Measurements from ENCODE around the gene LARGE1.

Gene LARGE1

GRCh38 chr22:33400891-33401290 is 519.4 kb downstream of the LARGE1 start:
- Histone ChIP-seq H3K4me2 (ENCODE audit: low read depth, low read length, poor library complexity, severe bottlenecking) (no peak overlapping the region), H3K36me3 (ENCODE audit: insufficient read depth, low read length) (no peaks in the 10 kb centered on the region), H3K79me2 (ENCODE audit: insufficient read depth, low read length) (no peaks in the 10 kb centered on the region), H3K9me3 (ENCODE audit: insufficient read depth, low read depth, low read length) (peaks cover 18% of the 10 kb centered on the region; the same call in 1 of the 2 replicates), H3F3A (ENCODE audit: low read depth) (no peaks in the 10 kb centered on the region), H3K4me3 (ENCODE audit: low read length, poor library complexity, severe bottlenecking) (no peak overlapping the region), H3K4me1 (ENCODE audit: insufficient read depth, low read length, poor library complexity, severe bottlenecking) (no peaks in the 10 kb centered on the region), H2AFZ (ENCODE audit: low read length) (no peak overlapping the region), H4K20me1 (ENCODE audit: insufficient read depth, low read length, poor library complexity, severe bottlenecking) (no peaks in the 10 kb centered on the region), H3K9me2 (replicated peaks; ENCODE audit: low read depth, low read length) (no peaks in the 10 kb centered on the region), H3K27me3 (ENCODE audit: insufficient read depth, low read length, poor library complexity, severe bottlenecking) (no peaks in the 10 kb centered on the region), H3K9ac (ENCODE audit: low read depth, low read length, poor library complexity, severe bottlenecking) (no peak overlapping the region)
- TF ChIP-seq, protein P1, sequence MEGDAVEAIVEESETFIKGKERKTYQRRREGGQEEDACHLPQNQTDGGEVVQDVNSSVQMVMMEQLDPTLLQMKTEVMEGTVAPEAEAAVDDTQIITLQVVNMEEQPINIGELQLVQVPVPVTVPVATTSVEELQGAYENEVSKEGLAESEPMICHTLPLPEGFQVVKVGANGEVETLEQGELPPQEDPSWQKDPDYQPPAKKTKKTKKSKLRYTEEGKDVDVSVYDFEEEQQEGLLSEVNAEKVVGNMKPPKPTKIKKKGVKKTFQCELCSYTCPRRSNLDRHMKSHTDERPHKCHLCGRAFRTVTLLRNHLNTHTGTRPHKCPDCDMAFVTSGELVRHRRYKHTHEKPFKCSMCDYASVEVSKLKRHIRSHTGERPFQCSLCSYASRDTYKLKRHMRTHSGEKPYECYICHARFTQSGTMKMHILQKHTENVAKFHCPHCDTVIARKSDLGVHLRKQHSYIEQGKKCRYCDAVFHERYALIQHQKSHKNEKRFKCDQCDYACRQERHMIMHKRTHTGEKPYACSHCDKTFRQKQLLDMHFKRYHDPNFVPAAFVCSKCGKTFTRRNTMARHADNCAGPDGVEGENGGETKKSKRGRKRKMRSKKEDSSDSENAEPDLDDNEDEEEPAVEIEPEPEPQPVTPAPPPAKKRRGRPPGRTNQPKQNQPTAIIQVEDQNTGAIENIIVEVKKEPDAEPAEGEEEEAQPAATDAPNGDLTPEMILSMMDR (conservative IDR thresholded peaks at IDR 0.05; ENCODE audit: low read length): no peak
- TF ChIP-seq EZH2phosphoT487 (IDR thresholded peaks at IDR 0.05; ENCODE audit: borderline replicate concordance): no peak

DNA sequence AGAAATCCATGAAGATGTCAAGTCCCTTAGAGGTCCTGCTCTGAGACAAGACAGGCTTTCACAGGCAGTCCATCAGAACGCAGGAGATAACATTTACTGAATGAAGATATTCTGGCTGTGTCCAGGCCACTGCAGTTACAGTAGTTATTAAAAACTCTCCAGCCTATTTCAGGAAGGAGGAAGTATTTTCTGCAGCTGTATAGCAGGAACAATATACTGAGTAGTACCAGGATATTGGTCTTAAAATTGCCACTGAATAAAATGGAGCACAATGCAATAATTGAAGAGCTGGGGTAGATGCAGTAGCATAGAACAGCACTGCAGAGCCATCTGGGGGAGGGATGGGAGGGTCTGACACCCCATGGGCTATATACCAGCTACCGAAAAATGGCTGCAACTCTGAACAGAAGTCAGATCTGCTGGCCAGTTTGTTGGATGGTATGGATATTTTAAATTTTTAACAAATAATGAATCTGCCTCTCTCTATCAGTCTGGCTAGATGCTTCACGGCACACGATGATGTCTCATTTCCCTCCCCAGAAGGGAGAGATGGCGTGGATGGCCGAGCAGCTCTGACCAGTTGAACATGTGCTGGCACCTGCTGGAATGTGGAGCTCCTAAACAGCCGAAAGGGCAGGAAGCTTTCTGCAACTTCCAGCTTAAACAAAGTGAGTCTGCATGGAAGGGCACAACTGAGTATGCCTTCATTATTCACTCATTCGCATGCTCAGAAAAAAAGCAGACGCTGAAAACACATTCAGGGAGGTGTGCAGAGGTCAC is 520.0 kb downstream of the LARGE1 start:
- no peaks in the 10 kb centered on the region for H3K36me3 ChIP-seq (ENCODE audit: insufficient read depth, low read length)
- no peaks in the 10 kb centered on the region for H4K20me1 ChIP-seq (ENCODE audit: insufficient read depth, low read length, poor library complexity, severe bottlenecking)
- H3K9me2 ChIP-seq (replicated peaks; ENCODE audit: low read depth, low read length): no peaks in the 10 kb centered on the region
- H3K9ac ChIP-seq (ENCODE audit: low read depth, low read length, poor library complexity, severe bottlenecking): no peak overlapping the region
- no peaks in the 10 kb centered on the region for H3K27me3 ChIP-seq (ENCODE audit: insufficient read depth, low read length, poor library complexity, severe bottlenecking)
- H3K4me2 ChIP-seq (ENCODE audit: low read depth, low read length, poor library complexity, severe bottlenecking): no peak overlapping the region
- H2AFZ ChIP-seq (ENCODE audit: low read length): no peak overlapping the region
- TF ChIP-seq, protein P1 (conservative IDR thresholded peaks at IDR 0.05; ENCODE audit: low read length): no peak
- no peak for TF ChIP-seq EZH2phosphoT487 (IDR thresholded peaks at IDR 0.05; ENCODE audit: borderline replicate concordance)
- peaks cover 15% of the 10 kb centered on the region; the same call in 1 of the 2 replicates for H3K9me3 ChIP-seq (ENCODE audit: insufficient read depth, low read depth, low read length)
- H3F3A ChIP-seq (ENCODE audit: low read depth): no peaks in the 10 kb centered on the region
- no peak overlapping the region for H3K4me3 ChIP-seq (ENCODE audit: low read length, poor library complexity, severe bottlenecking)
- no peaks in the 10 kb centered on the region for H3K4me1 ChIP-seq (ENCODE audit: insufficient read depth, low read length, poor library complexity, severe bottlenecking)
- no peaks in the 10 kb centered on the region for H3K79me2 ChIP-seq (ENCODE audit: insufficient read depth, low read length)

DNA sequence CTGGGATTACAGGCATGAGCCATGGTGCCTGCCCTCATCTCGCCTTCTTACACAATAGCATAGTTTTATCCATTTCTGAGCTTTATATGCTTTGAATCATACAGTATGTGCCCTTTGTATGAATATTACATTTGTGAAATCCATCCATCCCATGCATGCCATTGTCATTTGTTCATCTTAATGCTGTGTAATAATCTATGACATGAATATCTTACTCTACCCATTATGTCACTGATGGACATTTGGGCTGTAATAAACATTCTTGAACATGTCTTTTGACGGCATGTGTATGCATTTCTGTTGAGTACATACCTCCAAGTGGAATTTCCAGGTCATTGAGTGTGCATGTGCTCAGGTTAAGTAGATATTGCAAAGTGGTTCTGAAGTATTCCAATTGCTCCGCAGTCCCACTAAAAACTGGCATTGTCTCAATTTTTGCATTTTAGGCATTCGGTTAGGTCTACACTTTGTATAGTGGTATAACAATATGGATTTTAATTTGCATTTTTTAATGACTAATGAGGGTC is 522.8 kb downstream of the LARGE1 start:
- Histone ChIP-seq H3K79me2 (ENCODE audit: insufficient read depth, low read length) (no peaks in the 10 kb centered on the region), H4K20me1 (ENCODE audit: insufficient read depth, low read length, poor library complexity, severe bottlenecking) (no peaks in the 10 kb centered on the region), H3K36me3 (ENCODE audit: insufficient read depth, low read length) (no peaks in the 10 kb centered on the region), H3K9me2 (replicated peaks; ENCODE audit: low read depth, low read length) (no peaks in the 10 kb centered on the region), H3K4me3 (ENCODE audit: low read length, poor library complexity, severe bottlenecking) (no peak overlapping the region), H3K27me3 (ENCODE audit: insufficient read depth, low read length, poor library complexity, severe bottlenecking) (no peaks in the 10 kb centered on the region), H2AFZ (ENCODE audit: low read length) (no peak overlapping the region), H3K9me3 (ENCODE audit: insufficient read depth, low read depth, low read length) (peaks cover 10% of the 10 kb centered on the region; the same call in 1 of the 2 replicates), H3K4me2 (ENCODE audit: low read depth, low read length, poor library complexity, severe bottlenecking) (no peak overlapping the region), H3F3A (ENCODE audit: low read depth) (no peaks in the 10 kb centered on the region), H3K9ac (ENCODE audit: low read depth, low read length, poor library complexity, severe bottlenecking) (no peak overlapping the region), H3K4me1 (ENCODE audit: insufficient read depth, low read length, poor library complexity, severe bottlenecking) (no peaks in the 10 kb centered on the region)
- TF ChIP-seq EZH2phosphoT487 (IDR thresholded peaks at IDR 0.05; ENCODE audit: borderline replicate concordance): no peak
- TF ChIP-seq, protein P1 (conservative IDR thresholded peaks at IDR 0.05; ENCODE audit: low read length): no peak
